HCT116 (cell line): Measurements from ENCODE around the gene SAP130.

ENCODE experiments used
- POLR2A ChIP-seq: IDR thresholded peaks from 2 replicates; pipeline ENCODE4 v1.7.0; 2011; ENCODE audit warnings: borderline replicate concordance; ENCODE audit not compliant: insufficient read depth, insufficient read length; ENCODE audit errors: extremely low read depth
- POLR2AphosphoS5 ChIP-seq: IDR thresholded peaks from 2 replicates; pipeline ENCODE4 v1.6.1; 2011; ENCODE audit warnings: mild to moderate bottlenecking, low read depth, low read length, moderate library complexity
- TF ChIP-seq, protein P1 (sequence below): IDR thresholded peaks from 2 replicates; pipeline ENCODE4 v1.6.1; 2012; ENCODE audit warnings: low read depth

DNA sequence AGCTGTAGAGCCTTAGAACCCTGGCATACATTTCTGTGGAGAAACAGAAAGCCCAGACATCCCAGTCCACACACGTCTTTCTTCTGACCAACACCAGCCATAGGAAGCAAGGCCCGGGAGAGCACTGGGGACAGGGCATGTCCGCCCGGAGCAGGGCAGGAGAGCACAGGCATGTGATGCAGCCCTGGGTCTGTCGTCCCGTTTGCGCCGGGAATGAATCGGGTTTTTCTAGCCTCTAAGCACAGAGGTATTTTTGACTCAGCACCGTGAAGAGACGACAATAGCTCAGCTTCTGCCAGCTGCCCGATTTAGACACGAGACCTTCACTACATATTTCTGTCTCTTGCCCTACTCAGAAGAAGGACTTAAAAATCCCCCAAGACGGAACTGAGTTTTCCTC lies 134.8 kb downstream of the SAP130 start:
- TF ChIP-seq POLR2A (no peak), POLR2AphosphoS5 (no peak)
- TF ChIP-seq, protein P1, sequence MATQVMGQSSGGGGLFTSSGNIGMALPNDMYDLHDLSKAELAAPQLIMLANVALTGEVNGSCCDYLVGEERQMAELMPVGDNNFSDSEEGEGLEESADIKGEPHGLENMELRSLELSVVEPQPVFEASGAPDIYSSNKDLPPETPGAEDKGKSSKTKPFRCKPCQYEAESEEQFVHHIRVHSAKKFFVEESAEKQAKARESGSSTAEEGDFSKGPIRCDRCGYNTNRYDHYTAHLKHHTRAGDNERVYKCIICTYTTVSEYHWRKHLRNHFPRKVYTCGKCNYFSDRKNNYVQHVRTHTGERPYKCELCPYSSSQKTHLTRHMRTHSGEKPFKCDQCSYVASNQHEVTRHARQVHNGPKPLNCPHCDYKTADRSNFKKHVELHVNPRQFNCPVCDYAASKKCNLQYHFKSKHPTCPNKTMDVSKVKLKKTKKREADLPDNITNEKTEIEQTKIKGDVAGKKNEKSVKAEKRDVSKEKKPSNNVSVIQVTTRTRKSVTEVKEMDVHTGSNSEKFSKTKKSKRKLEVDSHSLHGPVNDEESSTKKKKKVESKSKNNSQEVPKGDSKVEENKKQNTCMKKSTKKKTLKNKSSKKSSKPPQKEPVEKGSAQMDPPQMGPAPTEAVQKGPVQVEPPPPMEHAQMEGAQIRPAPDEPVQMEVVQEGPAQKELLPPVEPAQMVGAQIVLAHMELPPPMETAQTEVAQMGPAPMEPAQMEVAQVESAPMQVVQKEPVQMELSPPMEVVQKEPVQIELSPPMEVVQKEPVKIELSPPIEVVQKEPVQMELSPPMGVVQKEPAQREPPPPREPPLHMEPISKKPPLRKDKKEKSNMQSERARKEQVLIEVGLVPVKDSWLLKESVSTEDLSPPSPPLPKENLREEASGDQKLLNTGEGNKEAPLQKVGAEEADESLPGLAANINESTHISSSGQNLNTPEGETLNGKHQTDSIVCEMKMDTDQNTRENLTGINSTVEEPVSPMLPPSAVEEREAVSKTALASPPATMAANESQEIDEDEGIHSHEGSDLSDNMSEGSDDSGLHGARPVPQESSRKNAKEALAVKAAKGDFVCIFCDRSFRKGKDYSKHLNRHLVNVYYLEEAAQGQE = no peak
